GM23338 (cell line): ENCODE measurements around the gene SORCS2. TPM values are rescaled to one million over a fixed set of nuclear protein-coding genes. Genes with fewer than 3 reads are reported as not detected.

Experiments
- ATAC-seq: fragments of 200-7000 bp; cut with Tn5 transposase; 3 replicates; pipeline ENCODE4 v1.9.1; 2020
- DNase-seq: peaks from one replicate; pipeline ENCODE4 v3.0.0-alpha.2; 2015; ENCODE audit warnings: low spot score
- H2AFZ ChIP-seq: fragments of 200-600 bp; sonication (generic); 2 replicates; pipeline ENCODE4 v1.8.0; 2016; ENCODE audit warnings: antibody characterized with exemption, mild to moderate bottlenecking, moderate library complexity
- H3F3A ChIP-seq: fragments of 200-600 bp; sonication (generic); replicated peaks from 2 replicates; pipeline ENCODE4 v1.8.0; 2017; ENCODE audit warnings: antibody characterized with exemption, mixed run types, low read depth
- H3K27ac ChIP-seq: fragments of 200-600 bp; sonication (generic); 2 replicates; pipeline ENCODE4 v1.6.1; 2016; ENCODE audit warnings: low read depth
- H3K27me3 ChIP-seq: fragments of 200-600 bp; sonication (generic); 2 replicates; pipeline ENCODE4 v1.8.0; 2016; ENCODE audit warnings: mild to moderate bottlenecking, mixed run types, moderate library complexity; ENCODE audit not compliant: insufficient read depth
- H3K36me3 ChIP-seq: fragments of 200-600 bp; sonication (generic); 2 replicates; pipeline ENCODE4 v1.8.0; 2016; ENCODE audit warnings: mild to moderate bottlenecking; ENCODE audit not compliant: insufficient read depth
- H3K4me1 ChIP-seq: fragments of 200-600 bp; sonication (generic); 2 replicates; pipeline ENCODE4 v1.8.0; 2016; ENCODE audit warnings: mild to moderate bottlenecking, moderate library complexity; ENCODE audit not compliant: insufficient read depth
- H3K4me2 ChIP-seq: fragments of 200-600 bp; sonication (generic); 2 replicates; pipeline ENCODE4 v1.7.1; 2017; ENCODE audit warnings: mixed run types
- H3K4me3 ChIP-seq: fragments of 200-600 bp; sonication (generic); 2 replicates; pipeline ENCODE4 v1.6.1; 2016; ENCODE audit warnings: mixed run types
- H3K79me2 ChIP-seq: fragments of 200-600 bp; sonication (generic); replicated peaks from 2 replicates; pipeline ENCODE4 v1.8.0; 2017; ENCODE audit warnings: mild to moderate bottlenecking; ENCODE audit not compliant: insufficient read depth
- H3K9me2 ChIP-seq: fragments of 200-600 bp; sonication (generic); 2 replicates; pipeline ENCODE4 v1.8.0; 2017; ENCODE audit not compliant: insufficient read depth
- H4K20me1 ChIP-seq: fragments of 200-600 bp; sonication (generic); replicated peaks from 2 replicates; pipeline ENCODE4 v1.8.0; 2017; ENCODE audit warnings: mild to moderate bottlenecking; ENCODE audit not compliant: insufficient read depth
- H3K27ac Mint-ChIP-seq: 2 replicates; pipeline ENCODE4 v1.8.0; 2020; ENCODE audit warnings: inconsistent platforms, mild to moderate bottlenecking, moderate library complexity, mixed read lengths
- H3K27me3 Mint-ChIP-seq: 3 replicates; pipeline ENCODE4 v1.8.0; 2022; ENCODE audit warnings: low read depth, mild to moderate bottlenecking, moderate library complexity, mixed read lengths, inconsistent platforms; ENCODE audit not compliant: insufficient read depth, poor library complexity
- H3K36me3 Mint-ChIP-seq: 3 replicates; pipeline ENCODE4 v1.8.0; 2021; ENCODE audit warnings: low read depth, mild to moderate bottlenecking, inconsistent platforms, moderate library complexity, mixed read lengths
- H3K4me1 Mint-ChIP-seq: 3 replicates; pipeline ENCODE4 v1.8.0; 2020; ENCODE audit warnings: mild to moderate bottlenecking, inconsistent platforms, mixed read lengths
- H3K4me3 Mint-ChIP-seq: 3 replicates; pipeline ENCODE4 v1.8.0; 2021; ENCODE audit warnings: moderate library complexity, mild to moderate bottlenecking, inconsistent platforms, mixed read lengths
- H3K9me3 Mint-ChIP-seq: 3 replicates; pipeline ENCODE4 v1.8.0; 2020; ENCODE audit warnings: moderate library complexity, mild to moderate bottlenecking, inconsistent platforms, mixed read lengths
- CREB1 ChIP-seq: fragments of 250-450 bp; sonication (Bioruptor Pico); IDR thresholded peaks from 2 replicates; pipeline ENCODE4 v1.5.0; 2020; ENCODE audit warnings: low read depth, mild to moderate bottlenecking, moderate library complexity
- CTCF ChIP-seq, 2 experiments: fragments of 200-600 bp in 1 of 2; sonication (generic) in 1 of 2; conservative IDR thresholded peaks; 2 replicates each; pipeline versions ENCODE4 v1.5.1 to v1.6.1; 2016 to 2017; ENCODE audit warnings: antibody characterized with exemption in 2 of 2, low read depth in 2 of 2, mild to moderate bottlenecking in 2 of 2, moderate library complexity in 1 of 2
- ETS1 ChIP-seq: IDR thresholded peaks from 2 replicates; pipeline ENCODE4 v1.6.1; 2016; ENCODE audit warnings: antibody characterized with exemption
- EZH2 ChIP-seq: fragments of 200-600 bp; sonication (generic); IDR thresholded peaks from one replicate; pipeline ENCODE4 v1.8.0; 2017; ENCODE audit warnings: antibody characterized with exemption, mild to moderate bottlenecking, low read depth; ENCODE audit not compliant: unreplicated experiment
- EZH2phosphoT487 ChIP-seq: fragments of 200-600 bp; sonication (generic); IDR thresholded peaks from one replicate; pipeline ENCODE4 v1.8.1; 2018; ENCODE audit warnings: antibody characterized with exemption; ENCODE audit not compliant: unreplicated experiment
- JUNB ChIP-seq: IDR thresholded peaks from one replicate; pipeline ENCODE4 v1.6.1; 2016; ENCODE audit warnings: antibody characterized with exemption; ENCODE audit not compliant: unreplicated experiment
- NANOG ChIP-seq: IDR thresholded peaks from 2 replicates; pipeline ENCODE4 v1.6.1; 2016; ENCODE audit warnings: antibody characterized with exemption, borderline replicate concordance
- POLR2AphosphoS5 ChIP-seq: IDR thresholded peaks from 2 replicates; pipeline ENCODE4 v1.6.1; 2016; ENCODE audit warnings: antibody characterized with exemption, low read depth
- REST ChIP-seq: IDR thresholded peaks from one replicate; pipeline ENCODE4 v1.6.1; 2018; ENCODE audit warnings: antibody characterized with exemption; ENCODE audit not compliant: unreplicated experiment
- STAT1 ChIP-seq: IDR thresholded peaks from one replicate; pipeline ENCODE4 v1.6.1; 2016; ENCODE audit warnings: antibody characterized with exemption; ENCODE audit not compliant: unreplicated experiment
- ZNF114 ChIP-seq: fragments of 250-450 bp; sonication (Bioruptor Pico); IDR thresholded peaks from 2 replicates; pipeline ENCODE4 v1.5.0; 2020; ENCODE audit warnings: mild to moderate bottlenecking, moderate library complexity
- ZNF331 ChIP-seq: fragments of 250-450 bp; sonication (Bioruptor Pico); IDR thresholded peaks from 2 replicates; pipeline ENCODE4 v1.5.0; 2020; ENCODE audit warnings: low read depth, mild to moderate bottlenecking, moderate library complexity
- ZNF462 ChIP-seq: fragments of 250-450 bp; sonication (Bioruptor Pico); IDR thresholded peaks from 2 replicates; pipeline ENCODE4 v1.5.0; 2020; ENCODE audit warnings: mild to moderate bottlenecking, moderate library complexity
- polyA plus RNA-seq: library from polyadenylated mRNA; unstranded; fragments of >200 nt; fragmentation: Nextera tagmentation; extraction: Ambion mirVana; gene quantifications from 2 replicates; pipeline ENCODE4 v1.2.1, GENCODE V29; 2016
- total RNA-seq: library from RNA; depleted of rRNA; stranded (reverse); fragments of >200 nt; shearing (Covaris generic); gene quantifications from 2 replicates; pipeline ENCODE4 v1.2.3, GENCODE V29; 2014

The SORCS2 gene
- total and polyA plus RNA-seq, 2 experiments from 2014 or later, result 0.47 to 2.4 TPM

- peak overlapping the region; percentile 40 for H3K4me2 ChIP-seq
- H3K27me3 ChIP-seq, result no peaks in the 10 kb centered on the region
- H3K27ac ChIP-seq, result peak overlapping the region; percentile 68
- peak overlapping the region; percentile 6; the same call in 1 of the 3 replicates for H3K4me3 Mint-ChIP-seq
- peak overlapping the region; percentile 8 for H3K4me3 ChIP-seq
- peaks cover 48% of the 10 kb centered on the region for H3K4me1 Mint-ChIP-seq
- peak overlapping the region; percentile 61; the same call in 1 of the 2 replicates for H3K27ac Mint-ChIP-seq
- peaks cover 4% of the 10 kb centered on the region; the same call in 1 of the 2 replicates for H3F3A ChIP-seq
- peak; percentile 34 for ATAC-seq
- H3K27me3 Mint-ChIP-seq, result peaks cover 20% of the 10 kb centered on the region
- peak overlapping the region; percentile 43; the same call in 1 of the 2 replicates for H2AFZ ChIP-seq
- no peak for DNase-seq
- H3K9me3 Mint-ChIP-seq, result no peaks in the 10 kb centered on the region
- no peaks in the 10 kb centered on the region for H3K79me2 ChIP-seq
- H3K36me3 ChIP-seq, result no peaks in the 10 kb centered on the region; the same call in 1 of the 2 replicates
- H3K9me2 ChIP-seq, result no peaks in the 10 kb centered on the region
- H3K4me1 ChIP-seq, result peaks cover 29% of the 10 kb centered on the region
- TF ChIP-seq EZH2, result no peak
- TF ChIP-seq STAT1, result no peak
- TF ChIP-seq JUNB, result no peak
- no peak for TF ChIP-seq ETS1
- no peak for TF ChIP-seq CTCF (conservative IDR thresholded peaks at IDR 0.05; ENCODE audit: low read depth in 2 of 2)
- TF ChIP-seq NANOG, result no peak
- TF ChIP-seq EZH2phosphoT487, result no peak
- no peak for TF ChIP-seq ZNF462 (CRISPR knock-in tag)
- TF ChIP-seq ZNF114, result no peak
- TF ChIP-seq CREB1 (CRISPR knock-in tag), result no peak
- TF ChIP-seq ZNF331 (CRISPR knock-in tag), result no peak
- TF ChIP-seq REST, result no peak
- no peak for TF ChIP-seq POLR2AphosphoS5
- no peaks in the 10 kb centered on the region for H4K20me1 ChIP-seq
- no peaks in the 10 kb centered on the region for H3K36me3 Mint-ChIP-seq
Observed at GRCh38 chr4:7201420-7202305, 9.3 kb downstream of the SORCS2 start.
